ENCODE measurements around the gene LMNA. TPM values are rescaled to one million over a fixed set of nuclear protein-coding genes. Genes with fewer than 3 reads are reported as not detected.
"Not testable (repeated sequence)": the region's sequence is repeated elsewhere in the genome, so short reads cannot be mapped to it uniquely, and the experiment has no call there.

The LMNA gene
- polyA plus RNA-seq, 1 of the 3 experiments (the other 2 are of a cell fraction), result 983 TPM

- H3K27me3 ChIP-seq (ENCODE audit: insufficient read depth), result no peaks in the 10 kb centered on the region
- no peak overlapping the region for H3K4me3 ChIP-seq (ENCODE audit: low read depth in 2 of 2, low read length in 1 of 2)
- H3K36me3 ChIP-seq (replicated peaks in 1 of 2; ENCODE audit: control insufficient read depth in 1 of 2, insufficient read depth in 2 of 2, low read length in 1 of 2), result no peaks in the 10 kb centered on the region
- no peaks in the 10 kb centered on the region for H3K79me2 ChIP-seq (ENCODE audit: insufficient read depth)
- ChIA-PET POLR2A (no interaction called here), CTCF (no interaction called here)
- H2AFZ ChIP-seq (ENCODE audit: low read depth), result no peak overlapping the region
- DNase-seq, result no peak
- WGBS (ENCODE audit: low lambda C conversion rate), result 83% methylated on average over 3 of the region's 3 CpGs
- H3K9me3 ChIP-seq, result no peaks in the 10 kb centered on the region
- no peak overlapping the region for H3K4me2 ChIP-seq
- TF ChIP-seq MXI1 (IDR thresholded peaks at IDR 0.05; ENCODE audit: low read depth, low read length) (no peak), USF2 (IDR thresholded peaks at IDR 0.05; ENCODE audit: borderline replicate concordance, low read depth, low read length) (no peak), YY1 (IDR thresholded peaks at IDR 0.05; ENCODE audit: low read depth) (no peak), NRF1 (IDR thresholded peaks at IDR 0.05; ENCODE audit: low read depth, low read length) (no peak), CHD2 (IDR thresholded peaks at IDR 0.05; ENCODE audit: low read length, partially characterized antibody) (no peak), EP300 (IDR thresholded peaks at IDR 0.05; ENCODE audit: borderline replicate concordance in 1 of 2, low read depth in 1 of 2, low read length in 1 of 2) (no peak), SIN3A (IDR thresholded peaks at IDR 0.05; ENCODE audit: borderline replicate concordance, low read depth, low read length) (no peak), CTCF (IDR thresholded peaks at IDR 0.05) (no peak), TCF12 (IDR thresholded peaks at IDR 0.05) (no peak), RXRA (IDR thresholded peaks at IDR 0.05; ENCODE audit: borderline replicate concordance, low read depth) (no peak), GABPA (IDR thresholded peaks at IDR 0.05; ENCODE audit: low read depth) (no peak), RFX5 (IDR thresholded peaks at IDR 0.05; ENCODE audit: low read length) (no peak), JUND (IDR thresholded peaks at IDR 0.05) (no peak), FOSL2 (IDR thresholded peaks at IDR 0.05; ENCODE audit: borderline replicate concordance, low read depth) (no peak)
- H3K4me1 ChIP-seq (ENCODE audit: control insufficient read depth in 1 of 2, insufficient read depth in 2 of 2, low read depth in 1 of 2, low read length in 1 of 2), result no peaks in the 10 kb centered on the region
- no peak overlapping the region for H3K9ac ChIP-seq
- no peaks in the 10 kb centered on the region for H3F3A ChIP-seq (replicated peaks; ENCODE audit: insufficient read depth)
- no peak overlapping the region for H3K27ac ChIP-seq (ENCODE audit: low read depth in 2 of 2, low read length in 1 of 2)
- no peaks in the 10 kb centered on the region for H3K9me2 ChIP-seq
- H4K20me1 ChIP-seq (ENCODE audit: insufficient read depth), result no peaks in the 10 kb centered on the region
Measured at GRCh38 chr1:156180471-156180870, 66.0 kb downstream of the LMNA start.

GRCh38 chr1:156181391-156181924 lies 66.9 kb downstream of the LMNA start:
- H3K4me2 ChIP-seq; H3F3A ChIP-seq (replicated peaks; ENCODE audit: insufficient read depth); H3K4me1 ChIP-seq (ENCODE audit: control insufficient read depth in 1 of 2, insufficient read depth in 2 of 2, low read depth in 1 of 2, low read length in 1 of 2); POLR2A ChIA-PET; H3K36me3 ChIP-seq (replicated peaks in 1 of 2; ENCODE audit: control insufficient read depth in 1 of 2, insufficient read depth in 2 of 2, low read length in 1 of 2); H3K27me3 ChIP-seq (ENCODE audit: insufficient read depth); CTCF ChIA-PET; DNase-seq; H2AFZ ChIP-seq (ENCODE audit: low read depth); H3K27ac ChIP-seq (ENCODE audit: low read depth in 2 of 2, low read length in 1 of 2); H3K9ac ChIP-seq; H3K4me3 ChIP-seq (ENCODE audit: low read depth in 2 of 2, low read length in 1 of 2); H3K79me2 ChIP-seq (ENCODE audit: insufficient read depth); H3K9me3 ChIP-seq; H4K20me1 ChIP-seq (ENCODE audit: insufficient read depth); H3K9me2 ChIP-seq: not testable (repeated sequence)
- WGBS (ENCODE audit: low lambda C conversion rate), result 69% methylated on average over 8 of the region's 8 CpGs

GRCh38 chr1:156182010-156182779 lies 67.7 kb downstream of the LMNA start:
- not testable (repeated sequence) for H3K9me3 ChIP-seq
- WGBS (ENCODE audit: low lambda C conversion rate), result 88% methylated on average over 12 of the region's 12 CpGs

More at GRCh38 chr1:156182010-156182779, 67.7 kb downstream of the LMNA start:
- H3K4me2 ChIP-seq; DNase-seq; H3K27ac ChIP-seq (ENCODE audit: low read depth in 2 of 2, low read length in 1 of 2); H3K4me1 ChIP-seq (ENCODE audit: control insufficient read depth in 1 of 2, insufficient read depth in 2 of 2, low read depth in 1 of 2, low read length in 1 of 2); CTCF ChIA-PET; H3K36me3 ChIP-seq (replicated peaks in 1 of 2; ENCODE audit: control insufficient read depth in 1 of 2, insufficient read depth in 2 of 2, low read length in 1 of 2); H2AFZ ChIP-seq (ENCODE audit: low read depth); POLR2A ChIA-PET; H4K20me1 ChIP-seq (ENCODE audit: insufficient read depth); H3K9ac ChIP-seq; H3K9me2 ChIP-seq; H3K27me3 ChIP-seq (ENCODE audit: insufficient read depth); H3K4me3 ChIP-seq (ENCODE audit: low read depth in 2 of 2, low read length in 1 of 2); H3K79me2 ChIP-seq (ENCODE audit: insufficient read depth); H3F3A ChIP-seq (replicated peaks; ENCODE audit: insufficient read depth): not testable (repeated sequence)

All from SK-N-SH (cell line).